ENCODE data around the gene EHD1. TPM values are rescaled to one million over a fixed set of nuclear protein-coding genes. Genes with fewer than 3 reads are reported as not detected.

The EHD1 gene
- total RNA-seq, 4 donors from 2014 or later: 67.9 to 202 (median 116) TPM

DNA sequence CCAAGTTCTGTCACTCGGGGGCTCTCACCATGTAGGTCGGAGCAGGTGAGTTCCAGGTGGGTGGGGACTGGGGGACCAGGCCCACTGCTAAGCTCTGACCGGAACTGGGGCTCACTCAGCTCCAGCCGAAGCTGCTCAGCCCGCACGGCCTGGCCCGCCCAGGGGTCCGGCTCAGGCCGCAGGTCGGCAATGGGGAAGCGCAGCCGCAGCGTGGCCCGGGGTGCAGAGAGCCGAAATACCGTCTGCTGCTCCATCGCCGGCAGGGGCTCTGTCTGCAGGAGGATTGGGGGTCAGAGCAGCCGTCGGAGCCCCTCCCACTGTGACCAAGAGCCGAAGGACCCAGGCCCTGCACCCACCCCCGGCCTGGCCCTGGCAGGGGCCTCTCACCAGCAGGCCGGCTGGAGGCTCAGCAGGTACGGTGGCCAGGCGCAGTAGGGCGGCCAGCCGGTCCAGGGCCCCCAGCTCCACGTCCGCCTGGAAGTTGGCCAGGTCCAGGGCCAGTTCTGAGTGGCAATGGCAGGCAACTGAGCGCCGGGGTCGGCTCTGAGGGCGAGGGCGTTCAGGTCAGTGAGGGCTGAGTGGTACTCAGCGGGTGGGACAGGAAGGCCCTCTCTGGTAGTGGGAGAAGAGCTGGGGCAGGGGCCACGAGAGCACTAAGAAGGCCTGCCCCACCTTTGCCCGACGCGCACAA is 31.4 kb upstream of the EHD1 start:
- Histone ChIP-seq H3K36me3 (peaks cover 0 to 68% (median 28%) of the 10 kb centered on the region in 4 donors), H3K4me3 (no peak overlapping the region), H3K27ac (no peak overlapping the region), H3K27me3 (no peaks in the 10 kb centered on the region), H3K9me3 (no peaks in the 10 kb centered on the region), H3K4me1 (no peaks in the 10 kb centered on the region)
- in situ Hi-C loops (cut with MboI; ENCODE audit: low pct_ligation_motif_present in 1 of 4, low pct_unique_long_range_greater_than_20kb in 1 of 4, low sequenced_read_pairs in 3 of 4) (no loop called here), intact Hi-C loops (cut with DNase I; ENCODE audit: low total_unique reads) (no loop called here)
- TF ChIP-seq POLR2A (IDR thresholded peaks at IDR 0.05) (no peak), POLR2AphosphoS5 (IDR thresholded peaks at IDR 0.05) (no peak), EP300 (IDR thresholded peaks at IDR 0.05; ENCODE audit: low read depth) (no peak)
- TF ChIP-seq, protein P1, sequence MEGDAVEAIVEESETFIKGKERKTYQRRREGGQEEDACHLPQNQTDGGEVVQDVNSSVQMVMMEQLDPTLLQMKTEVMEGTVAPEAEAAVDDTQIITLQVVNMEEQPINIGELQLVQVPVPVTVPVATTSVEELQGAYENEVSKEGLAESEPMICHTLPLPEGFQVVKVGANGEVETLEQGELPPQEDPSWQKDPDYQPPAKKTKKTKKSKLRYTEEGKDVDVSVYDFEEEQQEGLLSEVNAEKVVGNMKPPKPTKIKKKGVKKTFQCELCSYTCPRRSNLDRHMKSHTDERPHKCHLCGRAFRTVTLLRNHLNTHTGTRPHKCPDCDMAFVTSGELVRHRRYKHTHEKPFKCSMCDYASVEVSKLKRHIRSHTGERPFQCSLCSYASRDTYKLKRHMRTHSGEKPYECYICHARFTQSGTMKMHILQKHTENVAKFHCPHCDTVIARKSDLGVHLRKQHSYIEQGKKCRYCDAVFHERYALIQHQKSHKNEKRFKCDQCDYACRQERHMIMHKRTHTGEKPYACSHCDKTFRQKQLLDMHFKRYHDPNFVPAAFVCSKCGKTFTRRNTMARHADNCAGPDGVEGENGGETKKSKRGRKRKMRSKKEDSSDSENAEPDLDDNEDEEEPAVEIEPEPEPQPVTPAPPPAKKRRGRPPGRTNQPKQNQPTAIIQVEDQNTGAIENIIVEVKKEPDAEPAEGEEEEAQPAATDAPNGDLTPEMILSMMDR (IDR thresholded peaks at IDR 0.05): no peak
- DNase-seq: no peak
- WGBS, 2 donors (ENCODE audit: low coverage in 1 of 2): 58 to 95% methylated on average over 2 to 29 of the region's 39 CpGs

DNA sequence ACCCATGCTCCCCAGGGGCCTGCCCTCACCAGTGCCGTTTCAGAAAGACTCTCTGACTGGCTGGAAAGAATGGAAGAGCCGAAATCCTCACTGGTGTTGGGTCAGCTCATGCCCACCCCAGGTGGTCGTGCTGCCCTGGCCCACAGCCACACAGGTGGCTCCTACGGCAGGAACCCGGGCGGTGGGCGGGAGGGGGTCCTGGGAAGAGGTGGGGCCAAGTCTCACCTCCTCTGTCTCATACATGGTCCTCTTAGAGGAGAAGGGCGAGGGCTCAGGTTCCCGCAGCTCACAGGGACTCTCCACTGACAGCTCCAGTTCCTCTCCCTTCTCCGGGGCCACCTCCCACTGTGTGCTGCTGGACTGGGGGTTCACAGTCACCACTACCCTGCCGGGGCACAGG is 30.3 kb upstream of the EHD1 start:
- no peak overlapping the region for H3K4me3 ChIP-seq
- H3K36me3 ChIP-seq: peaks cover 0 to 71% (median 25%) of the 10 kb centered on the region in 4 donors
- intact Hi-C loops (cut with DNase I; ENCODE audit: low total_unique reads) (no loop called here), in situ Hi-C loops (cut with MboI; ENCODE audit: low pct_ligation_motif_present in 1 of 4, low pct_unique_long_range_greater_than_20kb in 1 of 4, low sequenced_read_pairs in 3 of 4) (no loop called here)
- H3K27ac ChIP-seq: no peak overlapping the region
- H3K4me1 ChIP-seq: no peaks in the 10 kb centered on the region
- H3K9me3 ChIP-seq: no peaks in the 10 kb centered on the region
- TF ChIP-seq EP300 (IDR thresholded peaks at IDR 0.05; ENCODE audit: low read depth) (no peak), POLR2AphosphoS5 (IDR thresholded peaks at IDR 0.05) (no peak), POLR2A (IDR thresholded peaks at IDR 0.05) (no peak)
- TF ChIP-seq, protein P1 (IDR thresholded peaks at IDR 0.05): no peak
- DNase-seq: no peak
- WGBS, 2 donors (ENCODE audit: low coverage in 1 of 2): 94% methylated on average over 11 of the region's 11 CpGs; no CpG with 5 or more reads in 1 of the 2 donors
- H3K27me3 ChIP-seq: no peaks in the 10 kb centered on the region

DNA sequence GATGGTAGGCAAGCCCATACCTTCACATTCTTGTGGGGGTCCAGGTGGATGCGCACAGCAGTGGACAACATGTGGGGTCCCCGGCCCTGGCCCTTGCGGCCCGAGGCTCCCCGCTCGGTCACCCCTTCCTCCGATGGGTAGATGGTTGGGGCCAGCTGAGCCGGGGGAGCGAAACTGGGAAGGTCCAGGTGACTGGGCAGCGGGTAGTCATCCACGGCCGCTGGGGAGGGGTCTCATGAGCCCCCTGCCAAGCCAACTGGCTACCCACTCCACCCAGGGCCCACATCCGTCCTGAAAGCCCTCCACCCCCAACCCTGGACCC is 27.9 kb upstream of the EHD1 start:
- Histone ChIP-seq H3K36me3 (peaks cover 0 to 73% (median 22%) of the 10 kb centered on the region in 4 donors), H3K4me1 (no peaks in the 10 kb centered on the region), H3K27me3 (no peaks in the 10 kb centered on the region), H3K27ac (no peak overlapping the region), H3K9me3 (no peaks in the 10 kb centered on the region), H3K4me3 (no peak overlapping the region)
- DNase-seq: no peak
- TF ChIP-seq, protein P1 (IDR thresholded peaks at IDR 0.05): no peak
- TF ChIP-seq POLR2AphosphoS5 (IDR thresholded peaks at IDR 0.05): no peak
- no peak for TF ChIP-seq POLR2A (IDR thresholded peaks at IDR 0.05)
- no peak for TF ChIP-seq EP300 (IDR thresholded peaks at IDR 0.05; ENCODE audit: low read depth)
- intact Hi-C loops (cut with DNase I; ENCODE audit: low total_unique reads) (no loop called here), in situ Hi-C loops (cut with MboI; ENCODE audit: low pct_ligation_motif_present in 1 of 4, low pct_unique_long_range_greater_than_20kb in 1 of 4, low sequenced_read_pairs in 3 of 4) (no loop called here)
- 96% methylated on average over 13 of the region's 13 CpGs; no CpG with 5 or more reads in 1 of the 2 donors for WGBS, 2 donors (ENCODE audit: low coverage in 1 of 2)

DNA sequence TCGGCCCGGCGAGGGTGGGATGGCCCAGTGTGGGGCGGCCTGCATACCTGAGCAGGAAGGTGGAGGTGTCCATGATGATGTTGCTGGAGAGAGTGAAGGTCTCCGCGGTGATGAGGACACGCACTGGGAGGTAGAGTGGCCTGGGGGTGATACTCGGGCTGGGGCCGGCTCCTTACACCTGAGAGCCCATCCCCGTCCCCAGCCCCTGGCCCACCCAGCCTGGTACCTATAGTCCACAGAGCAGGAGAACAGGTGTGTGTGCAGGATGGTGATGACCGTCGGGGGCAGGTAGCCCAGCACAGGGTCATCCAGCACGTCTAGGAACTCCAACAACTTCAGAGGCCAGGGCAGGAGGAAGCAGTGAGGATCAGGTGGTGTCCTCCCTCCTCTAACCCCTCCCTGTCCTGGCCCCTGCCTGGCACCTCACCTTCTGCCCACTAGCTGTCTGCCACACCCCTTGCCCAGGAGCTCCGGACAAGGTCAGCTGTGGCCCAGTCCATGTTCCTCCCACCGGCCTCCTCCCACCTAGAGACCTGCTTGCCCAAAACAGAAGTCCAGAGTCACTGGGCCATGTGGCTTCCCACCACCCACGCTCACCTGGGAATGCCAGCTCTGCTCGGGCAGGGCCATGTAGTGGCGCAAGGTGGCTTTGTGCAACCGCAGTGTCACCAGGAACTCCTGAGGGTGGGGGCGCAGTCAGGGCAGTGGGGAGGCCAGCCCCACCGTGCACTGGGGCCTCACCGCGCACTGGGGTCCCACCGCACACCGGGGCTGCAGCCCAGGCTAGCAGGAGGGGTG is 27.3 kb upstream of the EHD1 start:
- Histone ChIP-seq H3K4me1 (no peaks in the 10 kb centered on the region), H3K36me3 (peaks cover 0 to 67% (median 23%) of the 10 kb centered on the region in 4 donors), H3K9me3 (no peaks in the 10 kb centered on the region), H3K27ac (no peak overlapping the region), H3K27me3 (no peaks in the 10 kb centered on the region), H3K4me3 (no peak overlapping the region)
- intact Hi-C loops (cut with DNase I; ENCODE audit: low total_unique reads): no loop called here
- TF ChIP-seq EP300 (IDR thresholded peaks at IDR 0.05; ENCODE audit: low read depth): no peak
- TF ChIP-seq, protein P1 (IDR thresholded peaks at IDR 0.05): no peak
- no peak for TF ChIP-seq POLR2AphosphoS5 (IDR thresholded peaks at IDR 0.05)
- no peak for TF ChIP-seq POLR2A (IDR thresholded peaks at IDR 0.05)
- in situ Hi-C loops (cut with MboI; ENCODE audit: low pct_ligation_motif_present in 1 of 4, low pct_unique_long_range_greater_than_20kb in 1 of 4, low sequenced_read_pairs in 3 of 4): no loop called here
- WGBS, 2 donors (ENCODE audit: low coverage in 1 of 2): 95% methylated on average over 25 of the region's 25 CpGs; no CpG with 5 or more reads in 1 of the 2 donors
- DNase-seq: no peak
